HCT116 (cell line): ENCODE results near the gene ALG2. TPM values are rescaled to one million over a fixed set of nuclear protein-coding genes. Genes with fewer than 3 reads are reported as not detected.
"Not testable (repeated sequence)": the region's sequence is repeated elsewhere in the genome, so short reads cannot be mapped to it uniquely, and the experiment has no call there.

Experiments
- ATAC-seq: fragments of 200-7000 bp; cut with Tn5 transposase; 2 replicates; pipeline ENCODE4 v1.9.1; 2020; ENCODE audit warnings: mild to moderate bottlenecking, moderate library complexity
- BruUV-seq: library from RNA; stranded (reverse); fragments of 400-500 nt; replicated peaks from 2 replicates; lab custom pipeline; 2021; lab: Mats Ljungman, UMichigan
- CTCF ChIA-PET: fragments of 300-600 bp; sonication (Branson Sonifier 250); formaldehyde crosslinking; loops from one replicate; lab custom pipeline; 2021; ENCODE audit warnings: antibody characterized with exemption; lab: Charles Lee
- POLR2A ChIA-PET: fragments of 300-600, 350-600 bp; sonication (Branson Sonifier 250); formaldehyde crosslinking; loops from one replicate; lab custom pipeline; 2021; ENCODE audit warnings: antibody characterized with exemption; lab: Charles Lee
- RAD21 ChIA-PET, 2 experiments: fragments of 300-600 bp; sonication (Branson Sonifier 250); formaldehyde crosslinking; loops; one replicate each; lab custom pipeline; 2023; ENCODE audit warnings: low total read pairs in 2 of 2; ENCODE audit not compliant: uncharacterized antibody in 2 of 2, unreplicated experiment in 2 of 2, low non-redundant PET in 1 of 2; lab: Charles Lee
- DNase-seq: peaks from one replicate; pipeline ENCODE4 v3.0.0-alpha.2; 2010; ENCODE audit warnings: low read depth, low spot score
- H2AFZ ChIP-seq: fragments of 200-600 bp; shearing (Covaris generic), sonication (generic); 2 replicates; pipeline ENCODE4 v1.6.1; 2017; ENCODE audit warnings: low read depth, mixed run types, mixed read lengths, antibody characterized with exemption, low read length; ENCODE audit not compliant: poor library complexity, severe bottlenecking
- H3K27ac ChIP-seq: 2 replicates; pipeline ENCODE4 v1.5.1; 2012; ENCODE audit warnings: low read depth, low read length
- H3K27me3 ChIP-seq: fragments of 200-600 bp; sonication (generic); 2 replicates; pipeline ENCODE4 v1.6.1; 2016; ENCODE audit warnings: mixed run types, low read length, mixed read lengths; ENCODE audit not compliant: insufficient read depth
- H3K36me3 ChIP-seq, 2 experiments: fragments of 200-500 bp in 1 of 2; fragments of 200-600 bp in 1 of 2; sonication (Bioruptor generic) in 1 of 2; sonication (generic) in 1 of 2; 2 replicates each; pipeline versions ENCODE4 v1.5.1 to v1.6.1; 2014 to 2016; ENCODE audit warnings: low read length in 2 of 2, inconsistent platforms in 1 of 2, mixed read lengths in 1 of 2, mixed run types in 1 of 2; ENCODE audit not compliant: insufficient read depth in 2 of 2, control insufficient read depth in 1 of 2
- H3K4me1 ChIP-seq, 2 experiments: fragments of 200-600 bp in 1 of 2; sonication (generic) in 1 of 2; 2 replicates each; pipeline versions ENCODE4 v1.5.1 to v1.6.1; 2012 to 2017; ENCODE audit warnings: low read length in 2 of 2, inconsistent platforms in 1 of 2, mild to moderate bottlenecking in 1 of 2, mixed read lengths in 1 of 2, mixed run types in 1 of 2, moderate library complexity in 1 of 2; ENCODE audit not compliant: insufficient read depth in 2 of 2, control insufficient read depth in 1 of 2
- H3K4me2 ChIP-seq: fragments of 200-600 bp; sonication (generic); 2 replicates; pipeline ENCODE4 v1.6.1; 2017; ENCODE audit warnings: mixed run types, low read length, mixed read lengths
- H3K4me3 ChIP-seq, 2 experiments: fragments of 200-600 bp in 1 of 2; sonication (generic) in 1 of 2; replicated peaks in 1 of 2; 2 replicates each; pipeline ENCODE4 v1.5.1; 2011 to 2016; ENCODE audit warnings: low read length in 2 of 2, control low read depth in 1 of 2, low read depth in 1 of 2, mild to moderate bottlenecking in 1 of 2, mixed read lengths in 1 of 2, mixed run types in 1 of 2
- H3K79me2 ChIP-seq: fragments of 200-600 bp; sonication (generic); 2 replicates; pipeline ENCODE4 v1.6.1; 2017; ENCODE audit warnings: mild to moderate bottlenecking, mixed run types, low read length, moderate library complexity, mixed read lengths; ENCODE audit not compliant: insufficient read depth
- H3K9ac ChIP-seq: fragments of 200-600 bp; sonication (generic); 2 replicates; pipeline ENCODE4 v1.6.1; 2016; ENCODE audit warnings: low read length, mixed read lengths
- H3K9me2 ChIP-seq: fragments of 200-600 bp; sonication (generic), shearing (Covaris generic); 2 replicates; pipeline ENCODE4 v1.6.1; 2017; ENCODE audit warnings: mixed run types, mild to moderate bottlenecking, moderate library complexity; ENCODE audit not compliant: insufficient read depth
- H3K9me3 ChIP-seq, 2 experiments: fragments of 200-500 bp in 1 of 2; fragments of 200-600 bp in 1 of 2; sonication (Bioruptor generic) in 1 of 2; sonication (generic) in 1 of 2; 2 replicates each; pipeline ENCODE4 v1.6.1; 2014 to 2017; ENCODE audit warnings: low read length in 2 of 2, mixed read lengths in 2 of 2, inconsistent platforms in 1 of 2, low read depth in 1 of 2, mild to moderate bottlenecking in 1 of 2, mixed run types in 1 of 2, moderate library complexity in 1 of 2; ENCODE audit not compliant: control insufficient read depth in 1 of 2, insufficient read depth in 1 of 2
- H4K20me1 ChIP-seq: fragments of 200-600 bp; sonication (generic), shearing (Covaris generic); 2 replicates; pipeline ENCODE4 v1.6.1; 2017; ENCODE audit warnings: mixed run types, mild to moderate bottlenecking, moderate library complexity; ENCODE audit not compliant: insufficient read depth
- EGR1 ChIP-seq: IDR thresholded peaks from 2 replicates; pipeline ENCODE4 v1.6.1; 2012; ENCODE audit warnings: low read depth
- ELF1 ChIP-seq: IDR thresholded peaks from 2 replicates; pipeline ENCODE4 v1.6.1; 2012; ENCODE audit warnings: low read depth, borderline replicate concordance
- EZH2 ChIP-seq: fragments of 200-600 bp; sonication (generic); IDR thresholded peaks from 2 replicates; pipeline ENCODE4 v1.6.1; 2017; ENCODE audit warnings: antibody characterized with exemption, mixed run types
- EZH2phosphoT487 ChIP-seq: fragments of 200-600 bp; IDR thresholded peaks from 2 replicates; pipeline ENCODE4 v1.6.1; 2018; ENCODE audit warnings: antibody characterized with exemption, borderline replicate concordance
- FOSL1 ChIP-seq: IDR thresholded peaks from 2 replicates; pipeline ENCODE4 v1.6.1; 2012; ENCODE audit warnings: low read depth
- POLR2AphosphoS5 ChIP-seq: IDR thresholded peaks from 2 replicates; pipeline ENCODE4 v1.6.1; 2011; ENCODE audit warnings: mild to moderate bottlenecking, low read depth, low read length, moderate library complexity
- SIN3A ChIP-seq: IDR thresholded peaks from 2 replicates; pipeline ENCODE4 v1.6.1; 2012; ENCODE audit warnings: low read depth
- SP1 ChIP-seq: IDR thresholded peaks from 2 replicates; pipeline ENCODE4 v1.6.1; 2012; ENCODE audit warnings: low read depth
- YY1 ChIP-seq: IDR thresholded peaks from 2 replicates; pipeline ENCODE4 v1.6.1; 2011; ENCODE audit warnings: low read length, low read depth, moderate library complexity, mild to moderate bottlenecking; ENCODE audit not compliant: insufficient replicate concordance; ENCODE audit errors: extremely low read depth
- ZFX ChIP-seq: fragments of 450-650 bp; IDR thresholded peaks from 2 replicates; pipeline ENCODE4 v1.6.1; 2017
- ZNF274 ChIP-seq: fragments of 200-500 bp; sonication (Bioruptor generic); IDR thresholded peaks from 2 replicates; pipeline ENCODE4 v1.6.1; 2014; ENCODE audit warnings: mild to moderate bottlenecking, low read depth, low read length, inconsistent platforms
- intact Hi-C: fragments of 100-400 bp; cut with micrococcal nuclease; formaldehyde crosslinking; loops from 2 replicates; pipeline ENCODE4 v1.10.0; 2022
- total RNA-seq: library from RNA; stranded (reverse); gene quantifications from one replicate; pipeline ENCODE4 v1.2.1, GENCODE V29; 2021; ENCODE audit not compliant: unreplicated experiment
- TF ChIP-seq, protein P1 (sequence below), 3 experiments: fragments of 200-600 bp in 1 of 3; sonication (generic) in 1 of 3; IDR thresholded peaks in 2 of 3; conservative IDR thresholded peaks in 1 of 3; 2 replicates each; pipeline ENCODE4 v1.5.1; 2012 to 2017; ENCODE audit warnings: low read depth in 2 of 3, low read length in 2 of 3, antibody characterized with exemption in 1 of 3, borderline replicate concordance in 1 of 3, control low read depth in 1 of 3, mild to moderate bottlenecking in 1 of 3, mixed read lengths in 1 of 3, mixed run types in 1 of 3, moderate library complexity in 1 of 3; ENCODE audit not compliant: insufficient read depth in 1 of 3
- TF ChIP-seq, protein P2 (sequence below): IDR thresholded peaks from 2 replicates; pipeline ENCODE4 v1.6.1; 2012; ENCODE audit warnings: low read depth
- TF ChIP-seq, protein P3 (sequence below): IDR thresholded peaks from 2 replicates; pipeline ENCODE4 v1.6.1; 2011; ENCODE audit warnings: mild to moderate bottlenecking, low read length, moderate library complexity; ENCODE audit not compliant: insufficient replicate concordance; ENCODE audit errors: extremely low read depth

ALG2 gene
- total RNA-seq, 1 experiment from 2014 or later, result 27.9 TPM

DNA sequence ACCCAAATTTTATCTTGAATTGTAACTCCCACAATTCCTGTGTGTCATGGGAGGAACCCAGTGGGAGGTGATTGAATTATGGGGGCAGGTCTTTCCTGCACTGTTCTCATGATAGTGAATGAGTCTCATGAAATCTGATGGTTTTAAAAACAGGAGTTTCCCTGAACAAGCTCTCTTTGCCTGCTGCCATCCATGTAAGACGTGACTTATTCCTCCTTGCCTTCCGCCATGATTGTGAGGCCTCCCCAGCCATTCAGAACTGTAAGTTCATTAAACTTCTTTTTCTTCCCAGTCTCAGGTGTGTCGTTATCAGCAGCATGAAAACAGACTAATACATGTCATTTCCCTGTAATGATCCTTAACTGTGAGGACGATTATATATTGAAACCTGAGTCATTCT, 16.1 kb upstream of the ALG2 start:
- H3K4me3 ChIP-seq, H2AFZ ChIP-seq, RAD21 ChIA-PET, CTCF ChIA-PET, DNase-seq, ATAC-seq, H3K79me2 ChIP-seq, BruUV-seq, H3K36me3 ChIP-seq, H3K9me2 ChIP-seq, H3K27me3 ChIP-seq, H4K20me1 ChIP-seq, POLR2A ChIA-PET, H3K9me3 ChIP-seq, H3K9ac ChIP-seq, H3K27ac ChIP-seq, H3K4me1 ChIP-seq, intact Hi-C loops, H3K4me2 ChIP-seq: not testable (repeated sequence)

GRCh38 chr9:99237356-99237755, 15.6 kb upstream of the ALG2 start:
- DNase-seq (no peak), ATAC-seq (no peak)
- H3K4me3 ChIP-seq, result no peak overlapping the region
- H2AFZ ChIP-seq, result no peak overlapping the region
- H3K9me2 ChIP-seq, result no peaks in the 10 kb centered on the region
- no peaks in the 10 kb centered on the region for H3K9me3 ChIP-seq
- CTCF ChIA-PET, result no interaction called here
- BruUV-seq, result no TSS peak
- no peaks in the 10 kb centered on the region for H3K27me3 ChIP-seq
- H3K4me2 ChIP-seq, result no peak overlapping the region
- RAD21 ChIA-PET, result no interaction called here
- no peaks in the 10 kb centered on the region for H3K79me2 ChIP-seq
- H3K4me1 ChIP-seq, result no peaks in the 10 kb centered on the region
- no peak overlapping the region for H3K27ac ChIP-seq
- no peaks in the 10 kb centered on the region for H4K20me1 ChIP-seq
- H3K36me3 ChIP-seq, result no peaks in the 10 kb centered on the region
- POLR2A ChIA-PET, result no interaction called here
- intact Hi-C loops, result no loop called here
- no peak overlapping the region for H3K9ac ChIP-seq
- TF ChIP-seq FOSL1, result no peak
- TF ChIP-seq SP1, result no peak
- TF ChIP-seq, protein P1, sequence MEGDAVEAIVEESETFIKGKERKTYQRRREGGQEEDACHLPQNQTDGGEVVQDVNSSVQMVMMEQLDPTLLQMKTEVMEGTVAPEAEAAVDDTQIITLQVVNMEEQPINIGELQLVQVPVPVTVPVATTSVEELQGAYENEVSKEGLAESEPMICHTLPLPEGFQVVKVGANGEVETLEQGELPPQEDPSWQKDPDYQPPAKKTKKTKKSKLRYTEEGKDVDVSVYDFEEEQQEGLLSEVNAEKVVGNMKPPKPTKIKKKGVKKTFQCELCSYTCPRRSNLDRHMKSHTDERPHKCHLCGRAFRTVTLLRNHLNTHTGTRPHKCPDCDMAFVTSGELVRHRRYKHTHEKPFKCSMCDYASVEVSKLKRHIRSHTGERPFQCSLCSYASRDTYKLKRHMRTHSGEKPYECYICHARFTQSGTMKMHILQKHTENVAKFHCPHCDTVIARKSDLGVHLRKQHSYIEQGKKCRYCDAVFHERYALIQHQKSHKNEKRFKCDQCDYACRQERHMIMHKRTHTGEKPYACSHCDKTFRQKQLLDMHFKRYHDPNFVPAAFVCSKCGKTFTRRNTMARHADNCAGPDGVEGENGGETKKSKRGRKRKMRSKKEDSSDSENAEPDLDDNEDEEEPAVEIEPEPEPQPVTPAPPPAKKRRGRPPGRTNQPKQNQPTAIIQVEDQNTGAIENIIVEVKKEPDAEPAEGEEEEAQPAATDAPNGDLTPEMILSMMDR (IDR thresholded peaks at IDR 0.05 in 2 of 3, conservative IDR thresholded peaks at IDR 0.05 in 1 of 3; ENCODE audit: borderline replicate concordance in 1 of 3, insufficient read depth in 1 of 3, low read depth in 2 of 3, low read length in 2 of 3), result no peak
- TF ChIP-seq ZFX, result no peak
- no peak for TF ChIP-seq EGR1
- TF ChIP-seq, protein P2, sequence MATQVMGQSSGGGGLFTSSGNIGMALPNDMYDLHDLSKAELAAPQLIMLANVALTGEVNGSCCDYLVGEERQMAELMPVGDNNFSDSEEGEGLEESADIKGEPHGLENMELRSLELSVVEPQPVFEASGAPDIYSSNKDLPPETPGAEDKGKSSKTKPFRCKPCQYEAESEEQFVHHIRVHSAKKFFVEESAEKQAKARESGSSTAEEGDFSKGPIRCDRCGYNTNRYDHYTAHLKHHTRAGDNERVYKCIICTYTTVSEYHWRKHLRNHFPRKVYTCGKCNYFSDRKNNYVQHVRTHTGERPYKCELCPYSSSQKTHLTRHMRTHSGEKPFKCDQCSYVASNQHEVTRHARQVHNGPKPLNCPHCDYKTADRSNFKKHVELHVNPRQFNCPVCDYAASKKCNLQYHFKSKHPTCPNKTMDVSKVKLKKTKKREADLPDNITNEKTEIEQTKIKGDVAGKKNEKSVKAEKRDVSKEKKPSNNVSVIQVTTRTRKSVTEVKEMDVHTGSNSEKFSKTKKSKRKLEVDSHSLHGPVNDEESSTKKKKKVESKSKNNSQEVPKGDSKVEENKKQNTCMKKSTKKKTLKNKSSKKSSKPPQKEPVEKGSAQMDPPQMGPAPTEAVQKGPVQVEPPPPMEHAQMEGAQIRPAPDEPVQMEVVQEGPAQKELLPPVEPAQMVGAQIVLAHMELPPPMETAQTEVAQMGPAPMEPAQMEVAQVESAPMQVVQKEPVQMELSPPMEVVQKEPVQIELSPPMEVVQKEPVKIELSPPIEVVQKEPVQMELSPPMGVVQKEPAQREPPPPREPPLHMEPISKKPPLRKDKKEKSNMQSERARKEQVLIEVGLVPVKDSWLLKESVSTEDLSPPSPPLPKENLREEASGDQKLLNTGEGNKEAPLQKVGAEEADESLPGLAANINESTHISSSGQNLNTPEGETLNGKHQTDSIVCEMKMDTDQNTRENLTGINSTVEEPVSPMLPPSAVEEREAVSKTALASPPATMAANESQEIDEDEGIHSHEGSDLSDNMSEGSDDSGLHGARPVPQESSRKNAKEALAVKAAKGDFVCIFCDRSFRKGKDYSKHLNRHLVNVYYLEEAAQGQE, result no peak
- no peak for TF ChIP-seq EZH2phosphoT487
- no peak for TF ChIP-seq ELF1
- TF ChIP-seq POLR2AphosphoS5, result no peak
- TF ChIP-seq SIN3A, result no peak
- TF ChIP-seq, protein P3, sequence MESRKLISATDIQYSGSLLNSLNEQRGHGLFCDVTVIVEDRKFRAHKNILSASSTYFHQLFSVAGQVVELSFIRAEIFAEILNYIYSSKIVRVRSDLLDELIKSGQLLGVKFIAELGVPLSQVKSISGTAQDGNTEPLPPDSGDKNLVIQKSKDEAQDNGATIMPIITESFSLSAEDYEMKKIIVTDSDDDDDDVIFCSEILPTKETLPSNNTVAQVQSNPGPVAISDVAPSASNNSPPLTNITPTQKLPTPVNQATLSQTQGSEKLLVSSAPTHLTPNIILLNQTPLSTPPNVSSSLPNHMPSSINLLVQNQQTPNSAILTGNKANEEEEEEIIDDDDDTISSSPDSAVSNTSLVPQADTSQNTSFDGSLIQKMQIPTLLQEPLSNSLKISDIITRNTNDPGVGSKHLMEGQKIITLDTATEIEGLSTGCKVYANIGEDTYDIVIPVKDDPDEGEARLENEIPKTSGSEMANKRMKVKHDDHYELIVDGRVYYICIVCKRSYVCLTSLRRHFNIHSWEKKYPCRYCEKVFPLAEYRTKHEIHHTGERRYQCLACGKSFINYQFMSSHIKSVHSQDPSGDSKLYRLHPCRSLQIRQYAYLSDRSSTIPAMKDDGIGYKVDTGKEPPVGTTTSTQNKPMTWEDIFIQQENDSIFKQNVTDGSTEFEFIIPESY, result no peak
- no peak for TF ChIP-seq ZNF274
- no peak for TF ChIP-seq YY1
- no peak for TF ChIP-seq EZH2
